ENCODE data around the gene VWDE.
"Not testable (repeated sequence)": the region's sequence is repeated elsewhere in the genome, so short reads cannot be mapped to it uniquely, and the experiment has no call there.

VWDE gene

GRCh38 chr7:12403287-12404181 lies at the start of gene VWDE:
TSS of gene VWDE (minus strand) at chr7:12403865. CDS start at chr7:12403716, 149 bp downstream.
- DNase-seq = no peak

- DNase-seq = not testable (repeated sequence)
These were observed 49.5 kb upstream of the VWDE start for GRCh38 chr7:12453136-12453535.

GRCh38 chr7:12450615-12451014 lies 47.0 kb upstream of the VWDE start:
- DNase-seq = no peak

GRCh38 chr7:12444785-12445184 lies 41.1 kb upstream of the VWDE start:
- no peak for DNase-seq

- DNase-seq = no peak
These were observed 36.6 kb upstream of the VWDE start for GRCh38 chr7:12440229-12440628.

GRCh38 chr7:12436896-12437535 lies 33.4 kb upstream of the VWDE start:
- DNase-seq = no peak

GRCh38 chr7:12436126-12436525 lies 32.5 kb upstream of the VWDE start:
- no peak for DNase-seq

GRCh38 chr7:12434012-12434642 lies 30.5 kb upstream of the VWDE start:
- DNase-seq = no peak

GRCh38 chr7:12431886-12432556 lies 28.4 kb upstream of the VWDE start:
- no peak for DNase-seq

- DNase-seq = no peak
These were observed 21.6 kb upstream of the VWDE start for GRCh38 chr7:12425311-12425710.

- DNase-seq = no peak
These were observed 20.5 kb upstream of the VWDE start for GRCh38 chr7:12423997-12424745.

- no peak for DNase-seq
These were observed 19.8 kb upstream of the VWDE start for GRCh38 chr7:12423355-12423996.

- no peak for DNase-seq
These were observed 19.1 kb upstream of the VWDE start for GRCh38 chr7:12422554-12423320.

GRCh38 chr7:12418452-12418851 lies 14.8 kb upstream of the VWDE start:
- no peak for DNase-seq

GRCh38 chr7:12415072-12415471 lies 11.4 kb upstream of the VWDE start:
- DNase-seq = no peak

GRCh38 chr7:12412407-12412806 lies 8.7 kb upstream of the VWDE start:
- no peak for DNase-seq

- DNase-seq = no peak
These were observed 6.9 kb upstream of the VWDE start for GRCh38 chr7:12410523-12410922.

GRCh38 chr7:12409097-12409711 lies 5.5 kb upstream of the VWDE start:
- DNase-seq = no peak

GRCh38 chr7:12407652-12408051 lies 4.0 kb upstream of the VWDE start:
- not testable (repeated sequence) for DNase-seq

- DNase-seq = no peak
These were observed 1.3 kb downstream of the VWDE start for GRCh38 chr7:12402365-12402725.
